CD4-positive, alpha-beta memory T cell (primary cell): ENCODE results near the gene NEDD9. TPM values are rescaled to one million over a fixed set of nuclear protein-coding genes. Genes with fewer than 3 reads are reported as not detected.

ENCODE experiments used
- CTCF ChIA-PET: fragments of 350-600 bp; sonication (Branson Sonifier 250); formaldehyde crosslinking; loops from one replicate; lab custom pipeline; 2021; ENCODE audit warnings: inconsistent platforms; ENCODE audit not compliant: partially characterized antibody; lab: Charles Lee
- POLR2A ChIA-PET: fragments of 350-600 bp; sonication (Branson Sonifier 250); formaldehyde crosslinking; loops from one replicate; lab custom pipeline; 2021; ENCODE audit not compliant: partially characterized antibody; lab: Charles Lee
- DNase-seq, 5 donors: peaks; one replicate each; pipeline versions ENCODE4 v3.0.0 to v3.0.0-alpha.2; 2020 to 2022; ENCODE audit warnings: mixed read lengths in 1 of 5
- H3K27ac ChIP-seq: one replicate; pipeline ENCODE4 v1.7.0; 2013; ENCODE audit warnings: low read depth, low read length
- H3K27me3 ChIP-seq: 2 replicates; pipeline ENCODE4 v1.7.0; 2013; ENCODE audit warnings: mild to moderate bottlenecking, low read length, moderate library complexity; ENCODE audit not compliant: insufficient read depth
- H3K36me3 ChIP-seq: 2 replicates; pipeline ENCODE4 v1.7.0; 2013; ENCODE audit warnings: mild to moderate bottlenecking, low read length, moderate library complexity; ENCODE audit not compliant: insufficient read depth
- H3K4me1 ChIP-seq: 2 replicates; pipeline ENCODE4 v1.7.0; 2013; ENCODE audit warnings: mild to moderate bottlenecking, low read length, moderate library complexity; ENCODE audit not compliant: insufficient read depth
- H3K4me3 ChIP-seq, 2 donors: one replicate each; pipeline ENCODE4 v1.7.0; 2013; ENCODE audit warnings: low read length in 2 of 2, mild to moderate bottlenecking in 1 of 2
- H3K9me3 ChIP-seq, 2 donors: one replicate each; pipeline ENCODE4 v1.7.0; 2013; ENCODE audit warnings: low read length in 2 of 2, control low read depth in 1 of 2; ENCODE audit not compliant: control insufficient read depth in 1 of 2
- H3K27ac Mint-ChIP-seq, 7 donors: one replicate each; pipeline ENCODE4 v1.8.0; 2020 to 2021; ENCODE audit warnings: mixed read lengths in 7 of 7, mild to moderate bottlenecking in 6 of 7, inconsistent platforms in 3 of 7, moderate library complexity in 3 of 7
- H3K27me3 Mint-ChIP-seq, 2 donors: one replicate each; pipeline ENCODE4 v1.8.0; 2020 to 2021; ENCODE audit warnings: mixed read lengths in 2 of 2
- H3K36me3 Mint-ChIP-seq, 2 donors: one replicate each; pipeline ENCODE4 v1.8.0; 2020 to 2021; ENCODE audit warnings: mixed read lengths in 2 of 2, inconsistent platforms in 1 of 2, mild to moderate bottlenecking in 1 of 2
- H3K4me1 Mint-ChIP-seq, 4 donors: one replicate each; pipeline ENCODE4 v1.8.0; 2020 to 2021; ENCODE audit warnings: mixed read lengths in 4 of 4, mild to moderate bottlenecking in 1 of 4
- H3K4me3 Mint-ChIP-seq, 8 donors: one replicate each; pipeline ENCODE4 v1.8.0; 2020 to 2021; ENCODE audit warnings: mixed read lengths in 8 of 8, mild to moderate bottlenecking in 7 of 8, moderate library complexity in 6 of 8, inconsistent platforms in 3 of 8
- H3K9me3 Mint-ChIP-seq, 8 donors: one replicate each; pipeline ENCODE4 v1.8.0; 2020 to 2021; ENCODE audit warnings: mixed read lengths in 8 of 8, mild to moderate bottlenecking in 5 of 8, inconsistent platforms in 3 of 8, moderate library complexity in 1 of 8
- intact Hi-C: fragments of 100-400 bp; cut with micrococcal nuclease; formaldehyde crosslinking; loops from one replicate; pipeline ENCODE4 v1.15.1; 2023
- polyA plus RNA-seq, 2 donors: library from polyadenylated mRNA; unstranded; fragments of 300-500 nt; fragmentation: Illumina TruSeq; gene quantifications; one replicate each; pipeline ENCODE4 v1.2.3, GENCODE V29; 2021
- total RNA-seq, 2 experiments: library from RNA; stranded (reverse); gene quantifications; one replicate each; pipeline ENCODE4 v1.2.3, GENCODE V29; 2021

The NEDD9 gene
- total and polyA plus RNA-seq, 4 experiments from 2014 or later = 17.2 to 47.4 (median 40.6) TPM

GRCh38 chr6:11231108-11231463 lies 1.4 kb downstream of the NEDD9 start:
- peak overlapping the region; percentile 89 for H3K27ac ChIP-seq
- POLR2A ChIA-PET = interaction anchor here (0.6 to 4.5 kb wide), 7 partner anchors 8 to 149 kb away, joined by 3 to 42 read pairs (median 4); no protein-coding TSS in a partner anchor

GRCh38 chr6:11230158-11231107 lies 2.0 kb downstream of the NEDD9 start:
- Mint-ChIP-seq H3K4me1 (peaks cover 32 to 71% (median 44%) of the 10 kb centered on the region in 4 donors), H3K36me3 (peaks cover 6 to 11% of the 10 kb centered on the region in 2 donors), H3K27ac (peak overlapping the region; percentile 1 to 98 (median 98)), H3K9me3 (no peaks in the 10 kb centered on the region), H3K27me3 (no peaks in the 10 kb centered on the region), H3K4me3 (peak overlapping the region in 7 of 8 donors; percentile 56 to 98 (median 94))
- Histone ChIP-seq H3K9me3 (no peaks in the 10 kb centered on the region), H3K4me1 (peaks cover 50% of the 10 kb centered on the region), H3K4me3 (peak overlapping the region in 1 of 2 donors; percentile 6), H3K27me3 (no peaks in the 10 kb centered on the region), H3K36me3 (no peaks in the 10 kb centered on the region), H3K27ac (peak overlapping the region; percentile 89)
- ChIA-PET POLR2A (interaction anchor here (0.8 to 4.5 kb wide), 5 partner anchors 8 to 150 kb away, joined by 3 to 42 read pairs (median 4); no protein-coding TSS in a partner anchor), CTCF (interaction anchor here (0.7 to 3.3 kb wide), 6 partner anchors 7 to 266 kb away, joined by 3 to 15 read pairs (median 4); no protein-coding TSS in a partner anchor)
- intact Hi-C loops = loop anchor here (5.0 kb wide), 1 partner anchor 137 kb away; no protein-coding TSS in a partner anchor
- DNase-seq = no peak

More at GRCh38 chr6:11231108-11231463, 1.4 kb downstream of the NEDD9 start:
- CTCF ChIA-PET = interaction anchor here (0.7 to 3.3 kb wide), 7 partner anchors 8 to 229 kb away, joined by 3 to 15 read pairs (median 3); no protein-coding TSS in a partner anchor
- Mint-ChIP-seq H3K27me3 (no peaks in the 10 kb centered on the region), H3K9me3 (no peaks in the 10 kb centered on the region), H3K4me3 (peak overlapping the region; percentile 31 to 98 (median 94)), H3K27ac (peak overlapping the region; percentile 55 to 98 (median 98)), H3K36me3 (peaks cover 6 to 11% of the 10 kb centered on the region in 2 donors), H3K4me1 (peaks cover 34 to 74% (median 46%) of the 10 kb centered on the region in 4 donors)
- Histone ChIP-seq H3K27me3 (no peaks in the 10 kb centered on the region), H3K4me1 (peaks cover 52% of the 10 kb centered on the region), H3K36me3 (no peaks in the 10 kb centered on the region), H3K4me3 (peak overlapping the region in 1 of 2 donors; percentile 6), H3K9me3 (no peaks in the 10 kb centered on the region)
- no peak for DNase-seq
- intact Hi-C loops = loop anchor here (5.0 kb wide), 1 partner anchor 136 kb away; no protein-coding TSS in a partner anchor

- H3K36me3 Mint-ChIP-seq = peaks cover 6 to 11% of the 10 kb centered on the region in 2 donors
- no peak overlapping the region for H3K27ac ChIP-seq
- CTCF ChIA-PET = interaction anchor here (0.8 to 1.2 kb wide), 3 partner anchors 24 to 267 kb away, joined by 3 to 5 read pairs (median 3); no protein-coding TSS in a partner anchor
- no peak overlapping the region for H3K4me3 ChIP-seq
- H3K4me3 Mint-ChIP-seq = peak overlapping the region in 4 of 8 donors; percentile 24 to 94 (median 84)
- no peaks in the 10 kb centered on the region for H3K36me3 ChIP-seq
- no peak for DNase-seq
- no peaks in the 10 kb centered on the region for H3K9me3 Mint-ChIP-seq
- POLR2A ChIA-PET = interaction anchor here (0.7 to 4.5 kb wide), 4 partner anchors 24 to 151 kb away, joined by 3 to 42 read pairs (median 14); no protein-coding TSS in a partner anchor
- H3K4me1 Mint-ChIP-seq = peaks cover 37 to 77% (median 49%) of the 10 kb centered on the region in 4 donors
- H3K4me1 ChIP-seq = peaks cover 57% of the 10 kb centered on the region
- H3K27ac Mint-ChIP-seq = peak overlapping the region in 3 of 7 donors; percentile 29 to 98 (median 39)
- H3K27me3 ChIP-seq = no peaks in the 10 kb centered on the region
- intact Hi-C loops = loop anchor here (5.0 kb wide), 1 partner anchor 138 kb away; no protein-coding TSS in a partner anchor
- no peaks in the 10 kb centered on the region for H3K9me3 ChIP-seq
- no peaks in the 10 kb centered on the region for H3K27me3 Mint-ChIP-seq
These were observed 2.8 kb downstream of the NEDD9 start for GRCh38 chr6:11229655-11230046.

GRCh38 chr6:11228935-11229654 lies 3.4 kb downstream of the NEDD9 start:
- no peaks in the 10 kb centered on the region for H3K27me3 ChIP-seq
- peak overlapping the region in 4 of 7 donors; percentile 21 to 98 (median 30) for H3K27ac Mint-ChIP-seq
- H3K4me3 ChIP-seq = no peak overlapping the region
- H3K4me1 Mint-ChIP-seq = peaks cover 39 to 79% (median 51%) of the 10 kb centered on the region in 4 donors
- peaks cover 6 to 15% of the 10 kb centered on the region in 2 donors for H3K36me3 Mint-ChIP-seq
- no peaks in the 10 kb centered on the region for H3K27me3 Mint-ChIP-seq
- H3K4me3 Mint-ChIP-seq = peak overlapping the region in 6 of 8 donors; percentile 3 to 94 (median 37)
- ChIA-PET POLR2A (interaction anchor here (0.7 to 4.5 kb wide), 2 partner anchors 25 to 151 kb away, joined by 3 to 42 read pairs; no protein-coding TSS in a partner anchor), CTCF (interaction anchor here (0.8 kb wide), 1 partner anchor 25 kb away, joined by 3 read pairs; no protein-coding TSS in a partner anchor)
- H3K9me3 ChIP-seq = no peaks in the 10 kb centered on the region
- DNase-seq = no peak
- no peaks in the 10 kb centered on the region for H3K36me3 ChIP-seq
- no peaks in the 10 kb centered on the region for H3K9me3 Mint-ChIP-seq
- no peak overlapping the region for H3K27ac ChIP-seq
- intact Hi-C loops = no loop called here
- peaks cover 60% of the 10 kb centered on the region for H3K4me1 ChIP-seq

- H3K27ac Mint-ChIP-seq = peak overlapping the region in 3 of 7 donors; percentile 44 to 69 (median 65)
- Histone ChIP-seq H3K36me3 (no peaks in the 10 kb centered on the region), H3K4me1 (peaks cover 62% of the 10 kb centered on the region), H3K27ac (no peak overlapping the region), H3K4me3 (no peak overlapping the region), H3K9me3 (no peaks in the 10 kb centered on the region), H3K27me3 (no peaks in the 10 kb centered on the region)
- no peak for DNase-seq
- peaks cover 41 to 79% (median 56%) of the 10 kb centered on the region in 4 donors for H3K4me1 Mint-ChIP-seq
- intact Hi-C loops = no loop called here
- peaks cover 6 to 14% of the 10 kb centered on the region in 2 donors for H3K36me3 Mint-ChIP-seq
- ChIA-PET POLR2A (no interaction called here), CTCF (no interaction called here)
- H3K27me3 Mint-ChIP-seq = no peaks in the 10 kb centered on the region
- no peaks in the 10 kb centered on the region for H3K9me3 Mint-ChIP-seq
- peak overlapping the region in 1 of 8 donors; percentile 21 for H3K4me3 Mint-ChIP-seq
These were observed 4.8 kb downstream of the NEDD9 start for GRCh38 chr6:11227698-11228097.

GRCh38 chr6:11226005-11226404 lies 6.5 kb downstream of the NEDD9 start:
- intact Hi-C loops = no loop called here
- H3K27ac Mint-ChIP-seq = peak overlapping the region in 5 of 7 donors; percentile 12 to 73 (median 46)

More at GRCh38 chr6:11226005-11226404, 6.5 kb downstream of the NEDD9 start:
- Histone ChIP-seq H3K4me3 (no peak overlapping the region), H3K27ac (no peak overlapping the region), H3K36me3 (no peaks in the 10 kb centered on the region), H3K9me3 (no peaks in the 10 kb centered on the region), H3K4me1 (peaks cover 61% of the 10 kb centered on the region), H3K27me3 (no peaks in the 10 kb centered on the region)
- no peaks in the 10 kb centered on the region for H3K9me3 Mint-ChIP-seq
- ChIA-PET POLR2A (interaction anchor here (1.5 to 2.2 kb wide), 2 partner anchors 13 to 155 kb away, joined by 4 to 17 read pairs; no protein-coding TSS in a partner anchor), CTCF (no interaction called here)
- peak overlapping the region in 4 of 8 donors; percentile 3 to 72 (median 46) for H3K4me3 Mint-ChIP-seq
- H3K36me3 Mint-ChIP-seq = peaks cover 4 to 6% of the 10 kb centered on the region in 2 donors
- H3K4me1 Mint-ChIP-seq = peaks cover 40 to 74% (median 55%) of the 10 kb centered on the region in 4 donors
- H3K27me3 Mint-ChIP-seq = no peaks in the 10 kb centered on the region
- DNase-seq = no peak
